Skeletal muscle satellite cell (primary cell): ENCODE measurements around the gene ELAC1. TPM values are rescaled to one million over a fixed set of nuclear protein-coding genes. Genes with fewer than 3 reads are reported as not detected.
A peak's percentile ranks its signal among the peaks of the same experiment; 100 is the strongest.

Experiments used
- H3K27me3 ChIP-seq: 2 replicates; pipeline ENCODE4 v1.7.0; 2013; ENCODE audit warnings: low read length; ENCODE audit not compliant: control insufficient read depth, insufficient read depth
- H3K36me3 ChIP-seq: 2 replicates; pipeline ENCODE4 v1.7.0; 2013; ENCODE audit warnings: mild to moderate bottlenecking, control low read depth, low read length; ENCODE audit not compliant: insufficient read depth
- H3K4me1 ChIP-seq: 2 replicates; pipeline ENCODE4 v1.7.0; 2013; ENCODE audit warnings: low read length; ENCODE audit not compliant: control insufficient read depth, insufficient read depth
- H3K4me2 ChIP-seq: 2 replicates; pipeline ENCODE4 v1.7.0; 2013; ENCODE audit warnings: mild to moderate bottlenecking, low read length
- H3K4me3 ChIP-seq: 2 replicates; pipeline ENCODE4 v1.7.0; 2013; ENCODE audit warnings: low read length
- H3K9ac ChIP-seq: 2 replicates; pipeline ENCODE4 v1.7.0; 2013; ENCODE audit warnings: mild to moderate bottlenecking, low read depth, low read length, moderate library complexity
- H3K9me3 ChIP-seq: replicated peaks from 2 replicates; pipeline ENCODE4 v1.7.0; 2013; ENCODE audit warnings: mild to moderate bottlenecking, control low read depth, low read length
- small RNA-seq: library from RNA; depleted of rRNA; stranded (forward); fragments of <200 nt; gene quantifications from one replicate; pipeline ENCODE3, GENCODE V24; 2012

ELAC1 gene

GRCh38 chr18:51028201-51028805 lies 60.5 kb downstream of the ELAC1 start:
- peaks cover 21% of the 10 kb centered on the region for H3K4me1 ChIP-seq
- no peak overlapping the region for H3K9ac ChIP-seq
- peaks cover 15% of the 10 kb centered on the region for H3K36me3 ChIP-seq
- H3K27me3 ChIP-seq, result no peaks in the 10 kb centered on the region
- peak overlapping the region; percentile 90 for H3K4me2 ChIP-seq
- peak overlapping the region; percentile 98 for H3K4me3 ChIP-seq
- H3K9me3 ChIP-seq, result no peaks in the 10 kb centered on the region

DNA sequence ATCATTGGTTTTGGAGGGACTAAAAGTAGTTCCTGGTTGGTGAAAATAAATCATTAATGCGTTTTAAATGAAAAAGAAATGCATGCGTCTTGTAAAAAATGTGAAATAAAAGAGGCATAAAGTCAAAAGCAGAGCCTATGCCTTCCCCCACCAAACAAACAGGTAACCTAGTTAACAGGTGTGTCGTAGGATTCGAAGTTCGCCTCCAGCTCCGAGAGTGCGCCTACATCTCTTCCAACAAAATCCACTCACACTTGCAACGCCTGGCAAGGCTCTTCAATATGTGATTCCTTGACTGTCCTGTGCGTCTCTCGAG lies 61.5 kb downstream of the ELAC1 start:
- Histone ChIP-seq H3K4me1 (peaks cover 21% of the 10 kb centered on the region), H3K36me3 (peaks cover 21% of the 10 kb centered on the region), H3K9ac (peak overlapping the region; percentile 91), H3K9me3 (no peaks in the 10 kb centered on the region), H3K4me3 (peak overlapping the region; percentile 98), H3K27me3 (no peaks in the 10 kb centered on the region), H3K4me2 (peak overlapping the region; percentile 90)

DNA sequence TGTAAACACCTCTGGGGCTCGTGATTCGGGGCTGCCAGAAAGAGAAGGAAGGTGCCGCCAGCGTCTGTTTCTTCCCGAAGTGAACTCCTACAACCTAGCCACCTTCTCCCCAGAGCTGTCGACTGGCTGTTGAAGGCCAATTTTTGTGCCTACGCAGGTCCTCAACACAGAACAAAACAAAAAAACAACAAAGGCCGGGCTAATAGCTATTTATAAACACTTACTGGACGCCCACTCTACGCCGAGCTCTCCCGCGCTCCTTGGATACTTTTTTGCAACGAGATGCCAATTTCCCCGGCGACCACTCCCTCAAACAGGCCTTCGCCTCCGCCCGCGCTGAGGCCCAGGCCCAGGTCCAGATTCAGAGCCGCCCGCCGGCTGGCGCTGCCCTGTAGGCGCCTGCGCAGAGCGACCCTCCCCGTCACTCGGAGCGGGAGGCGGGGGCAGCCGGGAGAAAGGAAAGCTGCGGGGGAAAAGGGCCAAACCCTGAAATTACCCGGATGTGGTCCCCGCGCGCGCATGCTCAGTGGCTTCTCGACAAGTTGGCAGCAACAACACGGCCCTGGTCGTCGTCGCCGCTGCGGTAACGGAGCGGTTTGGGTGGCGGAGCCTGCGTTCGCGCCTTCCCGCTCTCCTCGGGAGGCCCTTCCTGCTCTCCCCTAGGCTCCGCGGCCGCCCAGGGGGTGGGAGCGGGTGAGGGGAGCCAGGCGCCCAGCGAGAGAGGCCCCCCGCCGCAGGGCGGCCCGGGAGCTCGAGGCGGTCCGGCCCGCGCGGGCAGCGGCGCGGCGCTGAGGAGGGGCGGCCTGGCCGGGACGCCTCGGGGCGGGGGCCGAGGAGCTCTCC lies 62.1 kb downstream of the ELAC1 start, which contains the start of gene SMAD4:
TSS of gene SMAD4 (plus strand) at position 520 of the 843 bp plus-strand sequence. CDS start 16,834 bp downstream, outside the sequence.
- H3K4me1 ChIP-seq, result peaks cover 21% of the 10 kb centered on the region
- H3K36me3 ChIP-seq, result peaks cover 26% of the 10 kb centered on the region
- no peaks in the 10 kb centered on the region for H3K9me3 ChIP-seq
- peak within 1 kb of the TSS; percentile 91 for H3K9ac ChIP-seq
- H3K4me3 ChIP-seq, result peak within 1 kb of the TSS; percentile 98
- H3K27me3 ChIP-seq, result no peaks in the 10 kb centered on the region
- H3K4me2 ChIP-seq, result peak within 1 kb of the TSS; percentile 98

DNA sequence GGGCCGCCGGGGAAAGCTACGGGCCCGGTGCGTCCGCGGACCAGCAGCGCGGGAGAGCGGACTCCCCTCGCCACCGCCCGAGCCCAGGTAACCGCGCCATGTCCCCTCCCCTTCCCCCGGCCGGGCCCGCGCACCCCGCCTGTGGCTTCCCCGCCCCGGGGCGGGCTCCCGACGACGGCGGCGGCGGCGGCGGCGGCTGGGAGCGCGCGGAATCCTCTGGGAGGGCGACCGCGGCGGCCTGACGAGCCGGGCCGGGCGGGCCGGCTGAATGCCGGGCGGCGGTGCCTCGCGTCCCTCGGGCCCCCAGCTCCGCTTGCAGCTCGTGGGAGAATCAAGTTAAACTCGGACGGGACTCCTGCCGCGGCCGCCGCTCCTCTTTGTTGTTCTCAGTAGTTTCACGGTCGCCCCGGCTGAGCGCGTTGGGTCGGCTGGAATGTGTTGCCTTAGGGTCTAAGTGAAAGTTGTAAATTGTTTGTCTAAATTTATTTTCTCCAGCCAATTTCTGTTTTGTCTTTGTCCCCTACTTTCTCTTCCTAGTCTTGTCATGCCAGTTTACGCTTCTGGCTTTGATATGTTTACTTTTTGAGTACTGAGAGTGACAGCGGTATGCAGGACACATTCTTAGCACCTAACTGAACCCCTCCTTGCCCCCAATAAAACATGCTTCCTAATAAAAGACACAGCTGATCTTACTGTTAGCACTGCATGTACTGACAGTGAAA lies 62.9 kb downstream of the ELAC1 start:
- peak overlapping the region; percentile 98 for H3K4me2 ChIP-seq
- H3K4me1 ChIP-seq, result peaks cover 21% of the 10 kb centered on the region

DNA sequence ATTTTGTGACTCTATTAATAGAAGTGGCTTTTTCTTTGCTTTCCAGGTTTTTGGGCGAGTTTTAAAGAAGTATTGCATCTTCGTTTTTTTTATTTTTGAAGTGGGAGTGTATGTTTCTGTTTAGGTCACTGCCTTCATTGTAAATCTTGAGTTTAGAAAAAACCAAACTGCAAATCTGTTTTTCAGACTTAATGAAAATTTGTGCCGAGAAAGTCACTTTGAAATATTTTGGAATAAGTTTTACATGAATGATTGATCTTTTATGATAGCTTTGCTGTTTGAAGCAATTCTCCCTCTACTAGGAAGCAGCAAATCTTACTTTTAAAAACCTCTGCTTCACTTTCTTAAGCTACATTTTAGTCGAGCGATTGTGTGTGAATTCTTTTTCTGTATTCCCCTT lies 64.4 kb downstream of the ELAC1 start:
- H3K4me1 ChIP-seq, result peaks cover 22% of the 10 kb centered on the region
- peaks cover 19% of the 10 kb centered on the region for H3K36me3 ChIP-seq
- H3K9me3 ChIP-seq, result no peaks in the 10 kb centered on the region
- H3K27me3 ChIP-seq, result no peaks in the 10 kb centered on the region
- H3K9ac ChIP-seq, result peak overlapping the region; percentile 91
- peak overlapping the region; percentile 98 for H3K4me3 ChIP-seq
- H3K4me2 ChIP-seq, result peak overlapping the region; percentile 98

More for the DNA sequence above, 62.9 kb downstream of the ELAC1 start:
- H3K9ac ChIP-seq, result peak overlapping the region; percentile 91
- H3K36me3 ChIP-seq, result peaks cover 19% of the 10 kb centered on the region
- H3K9me3 ChIP-seq, result no peaks in the 10 kb centered on the region
- H3K27me3 ChIP-seq, result no peaks in the 10 kb centered on the region
- peak overlapping the region; percentile 98 for H3K4me3 ChIP-seq

DNA sequence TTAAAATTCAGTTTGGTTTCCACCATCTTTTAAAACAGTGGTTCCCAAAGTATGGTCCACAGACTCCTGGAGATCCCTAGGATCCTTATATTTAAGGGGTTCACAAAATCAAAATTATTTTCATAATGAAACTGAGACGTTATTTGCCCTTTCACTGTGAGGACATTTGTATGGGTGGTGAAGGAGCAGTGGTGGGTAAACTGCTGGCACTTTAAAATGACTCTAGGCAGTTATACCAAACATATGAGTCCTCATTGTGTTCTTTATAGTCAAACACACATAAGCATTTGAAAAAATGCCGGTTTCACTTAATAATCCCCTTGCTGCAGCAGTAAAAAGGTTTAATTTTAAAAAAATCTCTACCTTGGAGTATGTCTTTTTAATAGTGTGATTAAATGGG lies 69.4 kb downstream of the ELAC1 start:
- Histone ChIP-seq H3K4me3 (no peak overlapping the region), H3K36me3 (peaks cover 14% of the 10 kb centered on the region), H3K27me3 (no peaks in the 10 kb centered on the region), H3K9ac (no peak overlapping the region), H3K4me2 (no peak overlapping the region), H3K4me1 (peaks cover 15% of the 10 kb centered on the region), H3K9me3 (no peaks in the 10 kb centered on the region)

Small RNA genes lying within 50 kb of the gene (small RNA-seq; reads per million reads assigned to genes)
- gene RF00019, result not detected
